ENCODE results near the gene TWF2. TPM values are rescaled to one million over a fixed set of nuclear protein-coding genes. Genes with fewer than 3 reads are reported as not detected.
A peak's percentile ranks its signal among the peaks of the same experiment; 100 is the strongest.

The TWF2 gene
- total RNA-seq, 4 donors from 2014 or later = 46.2 to 68.8 (median 59.3) TPM

DNA sequence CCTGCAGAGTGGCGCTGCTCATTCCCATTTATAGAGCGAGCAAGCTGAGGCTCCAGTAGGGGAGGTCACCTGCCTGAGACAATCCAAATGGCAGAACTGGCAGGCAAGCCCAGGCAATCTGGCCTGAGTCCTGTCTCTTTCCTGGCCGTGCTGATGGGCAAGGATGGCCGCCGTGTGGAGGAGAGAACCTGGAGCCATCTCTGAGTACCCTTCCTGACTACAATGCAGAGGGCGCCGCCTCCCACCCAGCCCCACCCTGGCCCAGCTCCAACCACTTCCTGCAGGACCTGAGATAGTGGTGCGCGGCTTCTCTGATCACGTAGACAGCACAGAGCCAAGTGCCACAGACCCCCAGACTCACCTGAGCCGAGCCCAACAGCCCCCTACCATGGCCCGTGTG, 20.5 kb downstream of the TWF2 start:
- H3K4me3 ChIP-seq = no peak overlapping the region
- H3K36me3 ChIP-seq = peaks cover 0 to 24% (median 3%) of the 10 kb centered on the region in 3 donors
- peak overlapping the region; percentile 68 to 91 (median 76) for H3K27ac ChIP-seq
- peaks cover 12 to 46% (median 35%) of the 10 kb centered on the region in 4 donors for H3K4me1 ChIP-seq
- DNase-seq = peak; percentile 55 to 72 (median 69)
- TF ChIP-seq POLR2A (IDR thresholded peaks at IDR 0.05) = no peak
- TF ChIP-seq, protein P1, sequence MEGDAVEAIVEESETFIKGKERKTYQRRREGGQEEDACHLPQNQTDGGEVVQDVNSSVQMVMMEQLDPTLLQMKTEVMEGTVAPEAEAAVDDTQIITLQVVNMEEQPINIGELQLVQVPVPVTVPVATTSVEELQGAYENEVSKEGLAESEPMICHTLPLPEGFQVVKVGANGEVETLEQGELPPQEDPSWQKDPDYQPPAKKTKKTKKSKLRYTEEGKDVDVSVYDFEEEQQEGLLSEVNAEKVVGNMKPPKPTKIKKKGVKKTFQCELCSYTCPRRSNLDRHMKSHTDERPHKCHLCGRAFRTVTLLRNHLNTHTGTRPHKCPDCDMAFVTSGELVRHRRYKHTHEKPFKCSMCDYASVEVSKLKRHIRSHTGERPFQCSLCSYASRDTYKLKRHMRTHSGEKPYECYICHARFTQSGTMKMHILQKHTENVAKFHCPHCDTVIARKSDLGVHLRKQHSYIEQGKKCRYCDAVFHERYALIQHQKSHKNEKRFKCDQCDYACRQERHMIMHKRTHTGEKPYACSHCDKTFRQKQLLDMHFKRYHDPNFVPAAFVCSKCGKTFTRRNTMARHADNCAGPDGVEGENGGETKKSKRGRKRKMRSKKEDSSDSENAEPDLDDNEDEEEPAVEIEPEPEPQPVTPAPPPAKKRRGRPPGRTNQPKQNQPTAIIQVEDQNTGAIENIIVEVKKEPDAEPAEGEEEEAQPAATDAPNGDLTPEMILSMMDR (IDR thresholded peaks at IDR 0.05) = no peak
- no peaks in the 10 kb centered on the region for H3K9me3 ChIP-seq
- H3K27me3 ChIP-seq = no peaks in the 10 kb centered on the region

DNA sequence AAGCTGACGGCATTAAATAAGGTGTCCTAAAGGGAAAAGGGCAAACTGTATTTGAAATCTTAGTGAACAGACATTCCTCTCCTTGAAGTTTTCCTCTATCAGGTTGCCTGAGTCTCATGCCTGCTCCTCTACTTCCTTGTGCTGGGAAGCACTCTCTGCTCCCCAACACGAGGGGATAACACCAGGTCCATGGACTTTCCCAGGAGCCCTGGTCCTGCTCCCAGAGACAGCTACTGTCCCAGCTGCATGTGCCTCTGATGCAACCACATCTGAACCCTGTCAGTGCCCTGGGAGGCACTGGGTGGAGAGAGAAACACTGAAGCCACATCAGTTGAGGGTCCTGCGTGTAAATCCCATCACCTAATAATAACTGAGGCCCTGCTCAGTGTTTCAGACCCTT, 20.9 kb downstream of the TWF2 start:
- peak in 1 of 3 donors; percentile 46 for DNase-seq
- H3K4me3 ChIP-seq = no peak overlapping the region
- no peaks in the 10 kb centered on the region for H3K27me3 ChIP-seq
- peaks cover 0 to 29% (median 3%) of the 10 kb centered on the region in 3 donors for H3K36me3 ChIP-seq
- H3K27ac ChIP-seq = peak overlapping the region; percentile 68 to 91 (median 76)
- peaks cover 12 to 46% (median 35%) of the 10 kb centered on the region in 4 donors for H3K4me1 ChIP-seq
- H3K9me3 ChIP-seq = no peaks in the 10 kb centered on the region
- TF ChIP-seq, protein P1 (IDR thresholded peaks at IDR 0.05) = no peak
- no peak for TF ChIP-seq POLR2A (IDR thresholded peaks at IDR 0.05)

DNA sequence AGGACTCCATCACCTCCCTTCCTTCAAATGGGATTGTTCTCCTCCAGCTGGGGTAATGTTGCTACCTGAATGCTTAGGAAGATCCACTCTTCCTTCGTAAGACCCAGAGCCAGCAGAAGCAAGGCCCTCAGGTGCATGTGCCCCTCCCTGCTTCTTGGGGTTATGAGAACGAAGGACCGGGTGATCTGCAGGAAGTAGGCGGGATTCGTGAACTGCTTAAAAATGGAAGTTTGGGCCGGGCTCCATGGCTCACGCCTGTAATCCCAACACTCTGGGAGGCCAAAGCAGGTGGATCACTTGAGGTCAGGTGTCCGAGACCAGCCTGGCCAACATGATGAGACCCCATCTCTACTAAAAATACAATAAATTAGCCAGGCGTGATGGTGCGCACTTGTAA, 21.6 kb downstream of the TWF2 start:
- TF ChIP-seq, protein P1 (IDR thresholded peaks at IDR 0.05) = no peak
- no peak for TF ChIP-seq POLR2A (IDR thresholded peaks at IDR 0.05)
- H3K27ac ChIP-seq = peak overlapping the region; percentile 68 to 91 (median 76)
- no peak overlapping the region for H3K4me3 ChIP-seq
- peaks cover 12 to 46% (median 35%) of the 10 kb centered on the region in 4 donors for H3K4me1 ChIP-seq
- no peaks in the 10 kb centered on the region for H3K27me3 ChIP-seq
- H3K9me3 ChIP-seq = no peaks in the 10 kb centered on the region
- no peak for DNase-seq
- peaks cover 0 to 35% (median 3%) of the 10 kb centered on the region in 3 donors for H3K36me3 ChIP-seq

DNA sequence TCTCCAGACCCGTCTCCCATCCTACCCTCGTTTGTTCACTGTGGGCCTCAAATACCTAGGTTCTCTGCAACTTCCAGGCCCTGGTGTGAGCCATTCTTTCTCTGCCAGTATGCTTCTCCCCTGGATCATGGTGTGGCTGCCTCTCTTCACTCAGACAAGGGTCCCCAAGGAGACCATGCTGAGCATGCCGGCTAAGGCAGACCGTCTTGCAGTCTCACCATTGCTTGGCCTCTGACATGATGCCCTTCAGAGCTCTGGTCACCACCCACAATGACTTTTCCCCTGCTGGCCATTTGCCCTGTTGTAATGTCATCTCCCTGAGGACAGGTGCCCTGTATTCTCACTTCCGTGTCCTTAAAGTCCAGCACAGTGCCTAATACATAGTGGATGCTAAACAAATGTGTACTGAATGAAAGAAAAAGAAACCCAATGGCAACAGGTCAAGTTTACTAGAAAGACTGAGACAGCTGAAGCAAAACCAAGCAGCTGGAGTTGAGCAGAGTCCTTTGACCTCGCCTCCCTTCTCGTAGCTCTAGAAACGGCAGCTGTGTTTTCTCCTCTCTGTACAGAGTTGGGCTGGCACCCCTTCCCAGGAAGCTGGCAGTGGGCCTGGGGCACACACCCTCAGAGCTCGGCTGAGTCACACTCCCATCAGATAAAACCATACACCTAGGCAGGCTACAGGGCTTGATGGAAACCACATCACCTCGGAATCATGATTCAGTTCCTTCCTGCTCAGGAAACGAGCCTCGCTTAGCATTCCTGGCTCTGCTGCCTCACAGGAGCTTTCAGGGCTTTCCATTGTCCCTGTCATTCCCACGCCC, 22.2 kb downstream of the TWF2 start:
- TF ChIP-seq POLR2A (IDR thresholded peaks at IDR 0.05) = peak in 1 of 2 donors; percentile 51
- TF ChIP-seq, protein P1 (IDR thresholded peaks at IDR 0.05) = peak in 3 of 6 experiments; percentile 18 to 42 (median 27)
- no peaks in the 10 kb centered on the region for H3K27me3 ChIP-seq
- no peaks in the 10 kb centered on the region for H3K9me3 ChIP-seq
- H3K4me3 ChIP-seq = peak overlapping the region in 1 of 4 donors; percentile 2
- peak in 2 of 3 donors; percentile 85 to 90 for DNase-seq
- H3K27ac ChIP-seq = peak overlapping the region; percentile 68 to 91 (median 76)
- H3K4me1 ChIP-seq = peaks cover 12 to 40% (median 33%) of the 10 kb centered on the region in 4 donors
- H3K36me3 ChIP-seq = peaks cover 0 to 41% (median 3%) of the 10 kb centered on the region in 3 donors

DNA sequence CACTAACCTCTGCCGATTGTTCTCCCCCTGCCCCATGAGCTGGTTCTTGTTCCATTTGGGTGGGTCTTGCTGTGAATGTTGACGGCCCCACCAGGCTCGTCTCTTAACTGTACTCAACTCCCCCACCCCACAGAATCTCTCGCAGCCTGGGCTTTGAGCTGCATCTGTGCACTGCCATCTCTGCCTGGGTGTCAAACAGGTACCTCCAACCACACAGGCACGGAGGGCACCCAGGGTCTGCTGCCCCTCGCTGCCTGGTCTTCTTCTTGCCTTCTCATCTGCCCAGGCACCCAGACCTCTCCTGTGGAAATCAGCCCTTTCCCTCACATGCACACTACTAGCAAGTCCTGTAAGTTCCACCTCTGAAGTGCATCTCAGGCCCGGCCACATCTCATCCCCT, 23.6 kb downstream of the TWF2 start:
- H3K36me3 ChIP-seq = peaks cover 0 to 55% (median 3%) of the 10 kb centered on the region in 3 donors
- H3K4me3 ChIP-seq = no peak overlapping the region
- H3K9me3 ChIP-seq = no peaks in the 10 kb centered on the region
- peak overlapping the region in 1 of 4 donors; percentile 91 for H3K27ac ChIP-seq
- no peaks in the 10 kb centered on the region for H3K27me3 ChIP-seq
- TF ChIP-seq POLR2A (IDR thresholded peaks at IDR 0.05) = no peak
- TF ChIP-seq, protein P1 (IDR thresholded peaks at IDR 0.05) = no peak
- peaks cover 12 to 39% (median 24%) of the 10 kb centered on the region in 4 donors for H3K4me1 ChIP-seq
- peak in 1 of 3 donors; percentile 39 for DNase-seq
